Measurements from ENCODE around the gene AKAP8L.
A peak's percentile ranks its signal among the peaks of the same experiment; 100 is the strongest.

AKAP8L gene

GRCh38 chr19:15453906-15454860 lies 35.4 kb upstream of the AKAP8L start:
- peaks cover 66% of the 10 kb centered on the region for H3K27me3 Mint-ChIP-seq (ENCODE audit: low read depth)
- peaks cover 8% of the 10 kb centered on the region for H3K4me1 Mint-ChIP-seq
- no peaks in the 10 kb centered on the region for H3K9me3 Mint-ChIP-seq
- no peak overlapping the region for H3K27ac Mint-ChIP-seq
- TF ChIP-seq CTCF (IDR thresholded peaks at IDR 0.05; ENCODE audit: unreplicated experiment in 3 of 3): peak in 1 of 3 experiments; percentile 13
- H3K4me3 Mint-ChIP-seq: peak overlapping the region; percentile 46 to 74 (median 69)
- H3K36me3 Mint-ChIP-seq (ENCODE audit: low read depth): peaks cover 4% of the 10 kb centered on the region

DNA sequence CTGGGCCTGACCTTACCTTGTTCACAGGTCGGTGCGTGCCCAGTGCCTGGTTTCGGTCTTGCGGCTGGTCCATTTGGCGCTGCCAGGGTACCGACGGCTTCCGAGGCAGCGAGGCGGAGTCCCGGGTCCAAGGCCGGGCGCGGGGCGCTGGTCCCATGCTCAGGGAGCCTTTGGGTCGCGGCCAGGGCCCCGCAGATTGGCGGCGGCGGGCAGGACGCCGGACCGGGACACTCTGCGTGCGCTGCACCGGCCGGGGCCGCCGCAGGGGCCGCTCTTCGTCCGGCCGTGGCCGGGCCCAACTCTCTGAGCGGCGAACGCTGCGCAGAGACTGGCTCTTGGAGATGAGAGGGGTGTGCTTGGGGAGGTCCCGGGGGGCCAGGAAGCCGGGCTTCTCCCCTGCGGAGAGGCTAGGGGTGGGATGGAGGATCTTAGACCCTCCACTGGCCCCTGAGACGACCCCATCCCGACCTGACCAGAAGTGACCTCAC lies 34.3 kb upstream of the AKAP8L start:
- H3K27me3 Mint-ChIP-seq (ENCODE audit: low read depth): peaks cover 55% of the 10 kb centered on the region
- peaks cover 4% of the 10 kb centered on the region for H3K36me3 Mint-ChIP-seq (ENCODE audit: low read depth)
- H3K4me3 Mint-ChIP-seq: peak overlapping the region; percentile 62 to 74 (median 69)
- TF ChIP-seq CTCF (IDR thresholded peaks at IDR 0.05; ENCODE audit: unreplicated experiment in 3 of 3): peak in 1 of 3 experiments; percentile 25
- no peaks in the 10 kb centered on the region for H3K9me3 Mint-ChIP-seq
- peaks cover 14% of the 10 kb centered on the region for H3K4me1 Mint-ChIP-seq
- H3K27ac Mint-ChIP-seq: no peak overlapping the region

- Mint-ChIP-seq H3K36me3 (ENCODE audit: low read depth) (peaks cover 4% of the 10 kb centered on the region), H3K27ac (peak overlapping the region; percentile 31 to 66 (median 64)), H3K9me3 (no peaks in the 10 kb centered on the region), H3K4me3 (peak overlapping the region; percentile 65 to 74 (median 70)), H3K4me1 (peaks cover 14% of the 10 kb centered on the region), H3K27me3 (ENCODE audit: low read depth) (peaks cover 51% of the 10 kb centered on the region)
- no peak for TF ChIP-seq CTCF (IDR thresholded peaks at IDR 0.05; ENCODE audit: unreplicated experiment in 3 of 3)
Measured at GRCh38 chr19:15452111-15453047, 33.6 kb upstream of the AKAP8L start.

GRCh38 chr19:15450528-15450890 lies 31.7 kb upstream of the AKAP8L start:
- no peaks in the 10 kb centered on the region for H3K9me3 Mint-ChIP-seq

More at GRCh38 chr19:15450528-15450890, 31.7 kb upstream of the AKAP8L start:
- H3K27ac Mint-ChIP-seq: peak overlapping the region; percentile 40 to 76 (median 53)
- H3K27me3 Mint-ChIP-seq (ENCODE audit: low read depth): peaks cover 36% of the 10 kb centered on the region
- no peak for TF ChIP-seq CTCF (IDR thresholded peaks at IDR 0.05; ENCODE audit: unreplicated experiment in 3 of 3)
- H3K4me1 Mint-ChIP-seq: peaks cover 14% of the 10 kb centered on the region
- peak overlapping the region; percentile 80 to 90 (median 86) for H3K4me3 Mint-ChIP-seq
- H3K36me3 Mint-ChIP-seq (ENCODE audit: low read depth): peaks cover 7% of the 10 kb centered on the region
